GM19438 (cell line): ENCODE results near the gene DCDC2C.

ENCODE experiments used
- ATAC-seq: cut with Tn5 transposase; IDR thresholded peaks from one replicate; pipeline ENCODE4 v1.9.1; 2021; ENCODE audit warnings: low read depth; ENCODE audit not compliant: unreplicated experiment

Gene DCDC2C

DNA sequence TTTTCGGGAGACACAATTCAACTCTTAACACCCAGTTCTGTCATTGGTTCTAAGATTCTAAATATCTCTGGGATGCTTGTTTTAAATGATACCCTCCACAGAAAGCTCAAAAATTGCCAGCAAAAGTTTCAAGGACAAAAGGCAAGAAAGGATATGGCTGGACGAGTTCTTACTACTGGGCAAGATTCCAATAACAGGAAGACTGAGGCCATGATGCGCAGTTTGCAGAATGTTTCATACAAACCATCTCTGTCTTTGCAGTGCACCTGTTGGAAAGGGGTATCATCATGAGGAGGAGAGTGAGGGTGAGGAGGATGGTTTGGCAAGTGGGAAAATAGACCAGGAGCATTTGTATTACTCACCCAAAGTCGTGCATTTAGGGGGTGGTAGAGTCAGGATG is 172.8 kb downstream of the DCDC2C start:
- ATAC-seq, result no peak

DNA sequence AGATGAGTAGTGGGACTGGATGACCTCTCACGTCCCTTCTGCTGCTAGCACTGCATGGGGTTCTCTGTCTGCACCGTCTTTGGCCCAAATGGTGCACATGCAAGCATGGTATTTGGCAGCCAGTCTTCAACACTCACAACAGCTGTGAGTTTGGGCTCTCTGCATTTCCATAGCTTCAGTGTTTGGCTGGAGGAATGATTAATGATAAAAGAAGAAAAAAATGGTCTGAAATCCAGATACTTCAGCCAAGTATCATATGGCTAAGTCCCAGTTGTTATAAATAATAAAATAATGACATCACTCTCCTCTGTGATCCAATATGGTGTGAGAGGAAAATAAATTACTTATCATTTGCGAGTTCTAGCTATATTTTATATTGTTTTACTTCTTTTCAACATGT is 173.3 kb downstream of the DCDC2C start:
- ATAC-seq, result no peak

DNA sequence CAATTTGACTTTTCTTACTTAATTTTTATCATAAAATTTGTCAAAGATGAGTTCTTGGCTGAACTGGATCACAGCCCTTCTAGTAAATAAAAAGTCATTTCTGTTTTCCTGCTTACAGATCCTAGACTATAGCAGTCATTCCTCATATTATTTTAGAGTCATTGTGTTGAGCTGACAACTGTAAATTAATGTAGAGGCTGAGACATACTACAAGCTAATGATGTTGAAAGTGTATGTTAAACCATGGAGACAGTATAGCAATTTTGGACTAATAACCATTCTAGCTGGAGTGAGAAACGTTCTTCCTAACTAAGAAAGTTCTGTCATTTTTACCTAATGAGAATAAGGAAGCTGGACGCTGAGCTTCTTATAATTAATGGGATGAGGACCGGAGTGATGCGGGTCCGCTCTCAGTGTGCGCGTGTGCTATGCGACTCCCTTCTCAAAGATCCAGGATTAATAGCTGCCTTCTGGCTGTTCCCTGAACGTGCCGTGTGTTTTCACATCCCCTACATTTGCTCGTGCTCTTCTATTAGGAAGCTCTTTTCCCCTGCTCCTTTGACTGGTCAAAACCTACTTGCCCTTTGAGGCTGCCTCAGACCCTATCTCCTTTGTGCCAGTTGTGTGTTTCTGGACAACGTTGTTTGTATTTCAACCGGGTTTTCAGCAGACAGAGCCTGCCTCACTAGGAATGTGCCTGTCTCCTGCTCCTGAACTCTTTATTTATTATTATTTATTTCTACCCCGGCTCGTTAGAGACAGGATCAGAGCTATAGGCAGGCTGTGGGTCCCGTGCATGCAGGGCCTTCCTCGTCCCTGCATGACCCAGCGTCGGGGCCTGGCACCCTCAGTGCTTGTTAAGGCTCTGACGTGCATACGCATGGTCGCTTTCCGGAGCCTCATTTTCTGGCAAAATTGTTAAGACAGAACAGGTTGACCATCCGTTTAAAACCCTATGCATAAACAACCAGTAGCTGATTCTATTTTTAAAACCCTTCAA is 182.6 kb downstream of the DCDC2C start:
- no peak for ATAC-seq

DNA sequence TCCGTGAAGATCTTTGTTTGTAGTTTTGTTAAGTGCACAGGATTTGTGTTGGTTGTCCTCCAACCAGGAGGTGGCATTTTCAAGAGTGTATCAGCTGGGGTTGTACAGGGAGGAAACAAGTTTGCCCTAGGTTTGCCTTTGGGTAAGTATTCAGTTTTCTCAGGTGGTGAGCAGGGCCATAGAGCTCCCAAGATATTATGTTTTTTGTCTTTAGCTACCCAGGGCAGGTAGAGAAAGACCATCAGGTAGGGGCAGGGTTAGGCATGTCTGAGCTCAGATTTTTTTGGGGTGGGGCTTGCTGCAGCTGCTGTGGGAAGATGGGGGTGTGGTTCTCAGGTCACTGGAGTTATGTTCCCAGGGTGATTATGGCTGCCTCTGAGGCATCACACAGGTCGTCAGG is 191.6 kb downstream of the DCDC2C start:
- ATAC-seq, result no peak
